Thyroid gland (tissue), 4 donors: Measurements from ENCODE around the gene SIRT7.
A peak's percentile ranks its signal among the peaks of the same experiment; 100 is the strongest.

Source experiments
- CTCF ChIP-seq, 6 experiments: fragments of 200-600 bp in 3 of 6; fragments of 450-650 bp in 3 of 6; sonication (generic) in 3 of 6; IDR thresholded peaks; one replicate each; pipeline ENCODE4 v1.5.1; 2016 to 2019; ENCODE audit warnings: antibody characterized with exemption in 6 of 6, mild to moderate bottlenecking in 2 of 6, inconsistent platforms in 1 of 6, moderate library complexity in 1 of 6
- POLR2A ChIP-seq, 2 donors: fragments of 450-650 bp; IDR thresholded peaks; one replicate each; pipeline ENCODE4 v1.6.1; 2017; ENCODE audit warnings: antibody characterized with exemption in 2 of 2, mild to moderate bottlenecking in 2 of 2, moderate library complexity in 1 of 2

GRCh38 chr17:81917565-81918332 is at the start of gene SIRT7:
- peak in 1 of 6 experiments; percentile 3 for TF ChIP-seq CTCF (IDR thresholded peaks at IDR 0.05)
- TF ChIP-seq POLR2A (IDR thresholded peaks at IDR 0.05): peak in 1 of 2 donors; percentile 57
